Measurements from ENCODE around the gene MACROD1. TPM values are rescaled to one million over a fixed set of nuclear protein-coding genes. Genes with fewer than 3 reads are reported as not detected.

Gene MACROD1
- total RNA-seq, 6 experiments from 2014 or later, result 11.8 to 17.0 (median 13.1) TPM

- H3K36me3 Mint-ChIP-seq (ENCODE audit: low read depth), result no peaks in the 10 kb centered on the region
- no peak overlapping the region for H3K27ac Mint-ChIP-seq
- peaks cover 4% of the 10 kb centered on the region; the same call in 1 of the 2 replicates for H3K4me1 Mint-ChIP-seq (ENCODE audit: low read depth)
- peaks cover 13% of the 10 kb centered on the region for H3K27me3 Mint-ChIP-seq (ENCODE audit: insufficient read depth)
- no peak overlapping the region for H3K4me3 Mint-ChIP-seq
- no peaks in the 10 kb centered on the region for H3K9me3 Mint-ChIP-seq
- no peak for TF ChIP-seq CTCF (IDR thresholded peaks at IDR 0.05)
- DNase-seq, result no peak
Observed at GRCh38 chr11:64019106-64020037, 146.5 kb downstream of the MACROD1 start.

GRCh38 chr11:64018310-64018709 is 147.6 kb downstream of the MACROD1 start:
- no peak overlapping the region for H3K4me3 Mint-ChIP-seq
- DNase-seq, result no peak
- H3K4me1 Mint-ChIP-seq (ENCODE audit: low read depth), result peaks cover 4% of the 10 kb centered on the region; the same call in 1 of the 2 replicates
- peaks cover 13% of the 10 kb centered on the region for H3K27me3 Mint-ChIP-seq (ENCODE audit: insufficient read depth)
- H3K9me3 Mint-ChIP-seq, result no peaks in the 10 kb centered on the region
- no peaks in the 10 kb centered on the region for H3K36me3 Mint-ChIP-seq (ENCODE audit: low read depth)
- no peak overlapping the region for H3K27ac Mint-ChIP-seq
- no peak for TF ChIP-seq CTCF (IDR thresholded peaks at IDR 0.05)

- Mint-ChIP-seq H3K4me1 (ENCODE audit: low read depth) (peaks cover 4% of the 10 kb centered on the region; the same call in 1 of the 2 replicates), H3K4me3 (no peak overlapping the region), H3K27ac (no peak overlapping the region), H3K36me3 (ENCODE audit: low read depth) (no peaks in the 10 kb centered on the region), H3K27me3 (ENCODE audit: insufficient read depth) (peaks cover 13% of the 10 kb centered on the region), H3K9me3 (no peaks in the 10 kb centered on the region)
- no peak for TF ChIP-seq CTCF (IDR thresholded peaks at IDR 0.05)
- DNase-seq, result no peak
Observed at GRCh38 chr11:64017945-64018224, 148.0 kb downstream of the MACROD1 start.

GRCh38 chr11:64015935-64016845 is 149.7 kb downstream of the MACROD1 start:
- Mint-ChIP-seq H3K27ac (no peak overlapping the region), H3K4me3 (no peak overlapping the region), H3K36me3 (ENCODE audit: low read depth) (no peaks in the 10 kb centered on the region), H3K27me3 (ENCODE audit: insufficient read depth) (peaks cover 13% of the 10 kb centered on the region), H3K4me1 (ENCODE audit: low read depth) (no peaks in the 10 kb centered on the region), H3K9me3 (no peaks in the 10 kb centered on the region)
- DNase-seq, result no peak
- no peak for TF ChIP-seq CTCF (IDR thresholded peaks at IDR 0.05)

GRCh38 chr11:64015510-64015909 is 150.4 kb downstream of the MACROD1 start:
- Mint-ChIP-seq H3K4me3 (no peak overlapping the region), H3K4me1 (ENCODE audit: low read depth) (no peaks in the 10 kb centered on the region)

More at GRCh38 chr11:64015510-64015909, 150.4 kb downstream of the MACROD1 start:
- H3K27ac Mint-ChIP-seq, result no peak overlapping the region
- no peaks in the 10 kb centered on the region for H3K36me3 Mint-ChIP-seq (ENCODE audit: low read depth)
- H3K9me3 Mint-ChIP-seq, result no peaks in the 10 kb centered on the region
- no peak for TF ChIP-seq CTCF (IDR thresholded peaks at IDR 0.05)
- peaks cover 10% of the 10 kb centered on the region for H3K27me3 Mint-ChIP-seq (ENCODE audit: insufficient read depth)
- no peak for DNase-seq
